Erythroblast (primary cell): ENCODE measurements around the gene SDR42E2.

Experiments
- GATA1 ChIP-seq: IDR thresholded peaks from 2 replicates; pipeline ENCODE4 v1.6.1; 2011; ENCODE audit warnings: low read depth, mild to moderate bottlenecking, control low read depth, low read length, moderate library complexity
- POLR2A ChIP-seq: IDR thresholded peaks from 2 replicates; pipeline ENCODE4 v1.6.1; 2011; ENCODE audit warnings: mild to moderate bottlenecking, low read length

- no peak for TF ChIP-seq POLR2A
- no peak for TF ChIP-seq GATA1
These were observed 29.5 kb upstream of the SDR42E2 start for GRCh38 chr16:22132801-22133200.
